ENCODE measurements around the gene CARD9. TPM values are rescaled to one million over a fixed set of nuclear protein-coding genes. Genes with fewer than 3 reads are reported as not detected.
"Not testable (repeated sequence)": the region's sequence is repeated elsewhere in the genome, so short reads cannot be mapped to it uniquely, and the experiment has no call there.

CARD9 gene
- total RNA-seq, 1 donor from 2014 or later, result 1.9 TPM

DNA sequence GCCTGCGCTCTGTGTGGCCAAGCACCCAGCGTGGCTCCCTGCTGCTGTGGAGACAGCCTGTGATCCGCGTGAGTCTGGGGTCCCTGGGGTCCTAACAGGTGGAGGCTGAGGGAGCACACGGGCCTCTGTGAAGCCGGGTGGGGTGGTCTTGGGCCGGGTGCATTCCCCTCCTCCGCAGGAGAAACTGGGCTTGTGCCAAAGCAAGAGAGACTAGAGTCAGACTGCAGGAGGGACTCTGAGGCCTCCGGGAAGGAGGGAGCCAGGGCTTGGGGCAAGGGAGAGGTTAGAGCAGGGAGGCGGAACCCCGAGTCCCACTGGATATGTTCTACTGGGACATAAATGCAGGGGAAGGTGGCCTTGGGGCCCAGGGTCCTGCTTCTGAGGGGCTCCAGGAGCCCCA lies 20.4 kb downstream of the CARD9 start:
- H3K36me3 Mint-ChIP-seq (ENCODE audit: low read depth), result no peaks in the 10 kb centered on the region
- DNase-seq (ENCODE audit: low spot score), result no peak
- H3K27me3 Mint-ChIP-seq (ENCODE audit: low read depth), result no peaks in the 10 kb centered on the region
- no peaks in the 10 kb centered on the region for H3K9me3 Mint-ChIP-seq (ENCODE audit: low read depth)
- no peak overlapping the region for H3K4me3 Mint-ChIP-seq (ENCODE audit: unreplicated experiment)
- H3K4me1 Mint-ChIP-seq (ENCODE audit: low read depth), result peaks cover 11% of the 10 kb centered on the region
- no peak overlapping the region for H3K27ac Mint-ChIP-seq (ENCODE audit: unreplicated experiment)
- TF ChIP-seq, protein P1, sequence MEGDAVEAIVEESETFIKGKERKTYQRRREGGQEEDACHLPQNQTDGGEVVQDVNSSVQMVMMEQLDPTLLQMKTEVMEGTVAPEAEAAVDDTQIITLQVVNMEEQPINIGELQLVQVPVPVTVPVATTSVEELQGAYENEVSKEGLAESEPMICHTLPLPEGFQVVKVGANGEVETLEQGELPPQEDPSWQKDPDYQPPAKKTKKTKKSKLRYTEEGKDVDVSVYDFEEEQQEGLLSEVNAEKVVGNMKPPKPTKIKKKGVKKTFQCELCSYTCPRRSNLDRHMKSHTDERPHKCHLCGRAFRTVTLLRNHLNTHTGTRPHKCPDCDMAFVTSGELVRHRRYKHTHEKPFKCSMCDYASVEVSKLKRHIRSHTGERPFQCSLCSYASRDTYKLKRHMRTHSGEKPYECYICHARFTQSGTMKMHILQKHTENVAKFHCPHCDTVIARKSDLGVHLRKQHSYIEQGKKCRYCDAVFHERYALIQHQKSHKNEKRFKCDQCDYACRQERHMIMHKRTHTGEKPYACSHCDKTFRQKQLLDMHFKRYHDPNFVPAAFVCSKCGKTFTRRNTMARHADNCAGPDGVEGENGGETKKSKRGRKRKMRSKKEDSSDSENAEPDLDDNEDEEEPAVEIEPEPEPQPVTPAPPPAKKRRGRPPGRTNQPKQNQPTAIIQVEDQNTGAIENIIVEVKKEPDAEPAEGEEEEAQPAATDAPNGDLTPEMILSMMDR (IDR thresholded peaks at IDR 0.05), result no peak

DNA sequence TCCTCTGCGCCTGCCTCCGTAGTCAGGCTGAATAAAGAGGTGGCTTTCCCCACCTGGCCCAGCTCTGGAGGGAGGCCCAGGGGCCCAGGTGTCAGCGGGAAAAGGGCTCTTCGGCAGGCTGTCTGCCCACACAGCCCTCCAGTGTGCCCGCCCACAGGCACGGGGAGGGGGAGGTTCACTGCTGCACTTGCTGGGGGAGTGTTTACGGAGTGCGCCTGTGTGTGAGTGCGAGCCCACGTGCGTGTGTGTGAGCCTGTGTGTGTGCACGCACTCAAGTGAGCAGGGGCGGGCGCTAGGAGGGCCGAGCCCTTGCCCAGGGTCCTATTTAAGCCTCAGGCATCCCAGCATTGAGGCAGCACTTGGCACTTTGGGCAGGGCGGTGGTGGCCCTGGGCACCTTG lies 20.8 kb downstream of the CARD9 start:
- Mint-ChIP-seq H3K36me3 (ENCODE audit: low read depth) (no peaks in the 10 kb centered on the region), H3K27ac (ENCODE audit: unreplicated experiment) (no peak overlapping the region), H3K27me3 (ENCODE audit: low read depth) (no peaks in the 10 kb centered on the region), H3K4me1 (ENCODE audit: low read depth) (peaks cover 11% of the 10 kb centered on the region), H3K4me3 (ENCODE audit: unreplicated experiment) (no peak overlapping the region), H3K9me3 (ENCODE audit: low read depth) (no peaks in the 10 kb centered on the region)
- DNase-seq (ENCODE audit: low spot score), result no peak
- TF ChIP-seq, protein P1 (IDR thresholded peaks at IDR 0.05), result no peak

DNA sequence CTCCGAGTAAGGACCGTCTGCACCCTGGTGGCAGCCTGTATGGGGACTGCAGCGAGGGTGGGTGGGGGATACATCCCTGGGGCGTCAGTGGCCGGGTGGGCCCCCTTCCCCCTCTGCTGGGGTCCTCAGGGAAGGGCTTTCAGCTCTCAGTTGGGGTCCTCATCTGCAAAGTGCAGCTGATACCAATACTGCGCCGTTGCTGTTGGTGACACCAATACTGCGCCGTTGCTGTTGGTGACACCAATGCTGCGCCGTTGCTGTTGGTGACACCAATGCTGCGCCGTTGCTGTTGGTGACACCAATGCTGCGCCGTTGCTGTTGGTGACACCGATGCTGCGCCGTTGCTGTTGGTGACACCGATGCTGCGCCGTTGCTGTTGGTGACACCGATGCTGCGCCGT lies 21.6 kb downstream of the CARD9 start:
- not testable (repeated sequence) for H3K27ac Mint-ChIP-seq (ENCODE audit: unreplicated experiment); DNase-seq (ENCODE audit: low spot score); H3K9me3 Mint-ChIP-seq (ENCODE audit: low read depth); H3K36me3 Mint-ChIP-seq (ENCODE audit: low read depth); H3K4me3 Mint-ChIP-seq (ENCODE audit: unreplicated experiment); H3K27me3 Mint-ChIP-seq (ENCODE audit: low read depth)
- H3K4me1 Mint-ChIP-seq (ENCODE audit: low read depth), result peaks cover 11% of the 10 kb centered on the region

DNA sequence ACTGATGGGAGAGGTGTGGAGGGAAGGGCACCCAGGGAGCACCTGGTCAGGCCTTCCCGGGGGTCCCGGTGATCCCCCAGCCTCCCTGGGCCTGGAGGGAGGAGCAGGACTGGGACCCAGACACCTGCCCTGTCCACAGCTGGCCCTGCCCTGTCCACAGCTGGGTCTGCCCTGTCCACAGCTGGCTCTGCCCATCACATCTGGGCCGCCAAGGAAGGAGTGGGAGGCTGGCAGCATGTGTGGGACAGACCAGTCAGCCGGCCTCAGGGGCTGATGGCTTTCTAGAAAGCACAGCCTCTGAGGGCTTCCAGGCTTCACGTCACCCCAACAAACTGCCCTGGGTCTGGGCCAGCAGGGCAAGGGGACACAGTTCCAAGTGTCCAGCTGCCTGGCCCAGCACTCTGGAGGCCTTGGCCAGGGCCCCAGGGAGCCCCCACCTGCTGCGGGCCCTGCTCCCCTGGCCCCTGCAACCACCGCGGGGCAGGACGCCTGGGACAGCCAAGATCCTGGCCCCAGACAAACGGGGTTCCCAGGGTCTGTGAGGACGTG lies 22.1 kb downstream of the CARD9 start:
- no peaks in the 10 kb centered on the region for H3K9me3 Mint-ChIP-seq (ENCODE audit: low read depth)
- H3K27me3 Mint-ChIP-seq (ENCODE audit: low read depth), result no peaks in the 10 kb centered on the region
- no peak for DNase-seq (ENCODE audit: low spot score)
- H3K4me3 Mint-ChIP-seq (ENCODE audit: unreplicated experiment), result no peak overlapping the region
- TF ChIP-seq, protein P1 (IDR thresholded peaks at IDR 0.05), result no peak
- no peaks in the 10 kb centered on the region for H3K36me3 Mint-ChIP-seq (ENCODE audit: low read depth)
- H3K4me1 Mint-ChIP-seq (ENCODE audit: low read depth), result peaks cover 11% of the 10 kb centered on the region
- no peak overlapping the region for H3K27ac Mint-ChIP-seq (ENCODE audit: unreplicated experiment)

DNA sequence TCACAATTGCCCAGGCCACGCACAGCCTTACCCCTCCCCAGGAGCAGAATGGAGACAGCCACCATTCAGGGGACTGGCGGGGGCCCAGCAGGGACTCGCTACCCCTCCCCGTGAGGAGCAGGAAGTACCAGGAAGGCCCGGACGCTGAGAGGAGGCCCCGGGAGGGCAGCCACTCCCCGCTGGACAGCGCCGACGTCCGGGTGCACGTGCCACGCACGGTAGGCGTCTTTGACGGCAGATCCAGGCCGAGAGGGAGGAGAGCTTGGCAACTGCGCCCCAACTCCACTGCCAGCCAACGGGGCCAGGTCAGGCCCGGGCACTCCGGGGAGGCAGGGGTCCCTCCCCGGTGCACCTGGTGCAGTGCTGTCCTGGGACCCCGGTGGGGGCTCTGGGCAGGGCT lies 23.9 kb downstream of the CARD9 start:
- H3K36me3 Mint-ChIP-seq (ENCODE audit: low read depth), result no peaks in the 10 kb centered on the region
- H3K27ac Mint-ChIP-seq (ENCODE audit: unreplicated experiment), result no peak overlapping the region
- no peak for DNase-seq (ENCODE audit: low spot score)
- H3K27me3 Mint-ChIP-seq (ENCODE audit: low read depth), result no peaks in the 10 kb centered on the region
- H3K9me3 Mint-ChIP-seq (ENCODE audit: low read depth), result no peaks in the 10 kb centered on the region
- TF ChIP-seq, protein P1 (IDR thresholded peaks at IDR 0.05), result no peak
- peaks cover 17% of the 10 kb centered on the region for H3K4me1 Mint-ChIP-seq (ENCODE audit: low read depth)
- no peak overlapping the region for H3K4me3 Mint-ChIP-seq (ENCODE audit: unreplicated experiment)

DNA sequence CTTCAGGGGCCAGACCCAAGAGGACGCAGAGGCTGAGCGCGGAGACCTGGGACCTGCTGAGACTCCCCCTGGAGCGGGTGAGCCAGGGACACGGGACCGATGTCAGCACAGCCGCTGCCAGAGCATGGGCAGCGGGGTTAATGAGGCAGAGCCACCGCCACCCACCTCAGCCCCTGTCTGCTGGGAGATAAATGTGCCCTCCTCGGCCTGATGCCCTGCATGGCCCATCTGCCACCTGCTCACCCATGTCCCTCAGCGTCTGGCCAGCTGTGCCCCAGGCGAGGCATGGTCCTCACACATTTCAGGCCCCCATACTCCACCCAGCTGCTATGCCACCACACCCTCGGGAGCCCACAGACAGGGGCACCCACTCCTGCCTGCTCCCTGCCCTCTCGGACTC lies 24.8 kb downstream of the CARD9 start:
- H3K27ac Mint-ChIP-seq (ENCODE audit: unreplicated experiment), result no peak overlapping the region
- H3K27me3 Mint-ChIP-seq (ENCODE audit: low read depth), result no peaks in the 10 kb centered on the region
- DNase-seq (ENCODE audit: low spot score), result no peak
- H3K4me1 Mint-ChIP-seq (ENCODE audit: low read depth), result peaks cover 10% of the 10 kb centered on the region
- H3K4me3 Mint-ChIP-seq (ENCODE audit: unreplicated experiment), result no peak overlapping the region
- TF ChIP-seq, protein P1 (IDR thresholded peaks at IDR 0.05), result no peak
- H3K9me3 Mint-ChIP-seq (ENCODE audit: low read depth), result no peaks in the 10 kb centered on the region
- H3K36me3 Mint-ChIP-seq (ENCODE audit: low read depth), result no peaks in the 10 kb centered on the region

All from chondrocyte (in vitro differentiated cells).